Urothelium cell line (cell line): ENCODE data around the gene ZSWIM6.

ENCODE experiments used
- DNase-seq: peaks from one replicate; pipeline ENCODE4 v3.0.0; 2011; ENCODE audit warnings: low spot score, mixed read lengths
- FAIRE-seq: peaks from 2 replicates; lab custom pipeline; 2011; peaks lifted over from hg19 to GRCh38; lab: Jason Lieb, UNC

The ZSWIM6 gene

GRCh38 chr5:61331407-61332357, at the start of gene ZSWIM6:
Gene ZSWIM6 (plus strand): TSS chr5:61332258. CDS start chr5:61332273, 15 bp downstream.
- FAIRE-seq, result peak; percentile 55
- DNase-seq, result peak; percentile 97

GRCh38 chr5:61283471-61283870, 48.6 kb upstream of the ZSWIM6 start:
- FAIRE-seq, result no peak

GRCh38 chr5:61285531-61285930, 46.5 kb upstream of the ZSWIM6 start:
- FAIRE-seq (no peak), DNase-seq (no peak)

More at GRCh38 chr5:61283471-61283870, 48.6 kb upstream of the ZSWIM6 start:
- no peak for DNase-seq

- DNase-seq (no peak), FAIRE-seq (peak; percentile 27)
Measured at GRCh38 chr5:61286446-61287132, 45.5 kb upstream of the ZSWIM6 start.

- DNase-seq (no peak), FAIRE-seq (no peak)
Measured at GRCh38 chr5:61287474-61287873, 44.6 kb upstream of the ZSWIM6 start.

- DNase-seq (no peak), FAIRE-seq (no peak)
Measured at GRCh38 chr5:61289241-61289640, 42.8 kb upstream of the ZSWIM6 start.

GRCh38 chr5:61289669-61290306, 42.3 kb upstream of the ZSWIM6 start:
- DNase-seq (no peak), FAIRE-seq (peak; percentile 30)

GRCh38 chr5:61290791-61291210, 41.3 kb upstream of the ZSWIM6 start:
- DNase-seq (no peak), FAIRE-seq (no peak)

GRCh38 chr5:61292062-61292657, 39.9 kb upstream of the ZSWIM6 start:
- DNase-seq (no peak), FAIRE-seq (no peak)

- FAIRE-seq (no peak), DNase-seq (no peak)
Measured at GRCh38 chr5:61293071-61293470, 39.0 kb upstream of the ZSWIM6 start.

- FAIRE-seq (no peak), DNase-seq (no peak)
Measured at GRCh38 chr5:61293873-61294272, 38.2 kb upstream of the ZSWIM6 start.

- no peak for DNase-seq
- FAIRE-seq, result no peak
Measured at GRCh38 chr5:61295365-61295764, 36.7 kb upstream of the ZSWIM6 start.

- no peak for DNase-seq
- no peak for FAIRE-seq
Measured at GRCh38 chr5:61298066-61298465, 34.0 kb upstream of the ZSWIM6 start.

- DNase-seq (no peak), FAIRE-seq (no peak)
Measured at GRCh38 chr5:61298580-61298979, 33.5 kb upstream of the ZSWIM6 start.

GRCh38 chr5:61299261-61299681, 32.8 kb upstream of the ZSWIM6 start:
- FAIRE-seq (no peak), DNase-seq (no peak)

- no peak for FAIRE-seq
- DNase-seq, result peak; percentile 85
Measured at GRCh38 chr5:61301341-61302199, 30.5 kb upstream of the ZSWIM6 start.

- FAIRE-seq, result no peak
- DNase-seq, result no peak
Measured at GRCh38 chr5:61302200-61302563, 29.9 kb upstream of the ZSWIM6 start.

- DNase-seq (no peak), FAIRE-seq (no peak)
Measured at GRCh38 chr5:61303346-61303745, 28.7 kb upstream of the ZSWIM6 start.

GRCh38 chr5:61304590-61305381, 27.3 kb upstream of the ZSWIM6 start:
- FAIRE-seq, result peak; percentile 23

More at GRCh38 chr5:61304590-61305381, 27.3 kb upstream of the ZSWIM6 start:
- DNase-seq, result peak; percentile 74
